MM.1S (cell line): ENCODE measurements around the gene RREB1.

Experiments
- DNase-seq: peaks from one replicate; pipeline ENCODE4 v3.0.0-alpha.2; 2015
- H2AFZ ChIP-seq: fragments of 300-600 bp; sonication (generic); 2 replicates; pipeline ENCODE4 v1.6.0; 2016; ENCODE audit warnings: antibody characterized with exemption, low read length
- H3F3A ChIP-seq: fragments of 300-600 bp; sonication (generic); 2 replicates; pipeline ENCODE4 v1.6.1; 2016; ENCODE audit warnings: mild to moderate bottlenecking, antibody characterized with exemption, low read length, moderate library complexity, mixed read lengths; ENCODE audit not compliant: insufficient read depth
- H3K27ac ChIP-seq: fragments of 300-600 bp; sonication (generic); 2 replicates; pipeline ENCODE4 v1.5.1; 2016; ENCODE audit warnings: mild to moderate bottlenecking, low read length
- H3K27me3 ChIP-seq: fragments of 300-600 bp; sonication (generic); replicated peaks from 2 replicates; pipeline ENCODE4 v1.6.0; 2016; ENCODE audit warnings: low read length; ENCODE audit not compliant: insufficient read depth
- H3K36me3 ChIP-seq: fragments of 300-600 bp; sonication (generic); replicated peaks from 2 replicates; pipeline ENCODE4 v1.6.1; 2016; ENCODE audit warnings: mild to moderate bottlenecking, low read length, mixed read lengths; ENCODE audit not compliant: insufficient read depth
- H3K4me1 ChIP-seq: fragments of 300-600 bp; sonication (generic); 2 replicates; pipeline ENCODE4 v1.6.1; 2016; ENCODE audit warnings: low read length, mixed read lengths
- H3K4me2 ChIP-seq: fragments of 300-600 bp; sonication (generic); 2 replicates; pipeline ENCODE4 v1.6.0; 2016; ENCODE audit warnings: low read depth, low read length
- H3K4me3 ChIP-seq: fragments of 300-600 bp; sonication (generic); 2 replicates; pipeline ENCODE4 v1.5.1; 2016; ENCODE audit warnings: low read length, mixed read lengths
- H3K79me2 ChIP-seq: fragments of 300-600 bp; sonication (generic); 2 replicates; pipeline ENCODE4 v1.6.1; 2016; ENCODE audit warnings: mixed run types, low read length, mixed read lengths
- H3K9ac ChIP-seq: fragments of 300-600 bp; sonication (generic); 2 replicates; pipeline ENCODE4 v1.6.1; 2016; ENCODE audit warnings: low read length, mixed read lengths
- H3K9me2 ChIP-seq: fragments of 300-600 bp; sonication (generic); replicated peaks from 2 replicates; pipeline ENCODE4 v1.6.1; 2016; ENCODE audit warnings: mild to moderate bottlenecking, low read length, mixed read lengths; ENCODE audit not compliant: insufficient read depth
- H3K9me3 ChIP-seq: fragments of 300-600 bp; sonication (generic); replicated peaks from 2 replicates; pipeline ENCODE4 v1.6.1; 2016; ENCODE audit warnings: mild to moderate bottlenecking, low read length, mixed read lengths; ENCODE audit not compliant: insufficient read depth
- H4K20me1 ChIP-seq: fragments of 300-600 bp; sonication (generic); 2 replicates; pipeline ENCODE4 v1.6.1; 2016; ENCODE audit warnings: mild to moderate bottlenecking, low read length, moderate library complexity, mixed read lengths; ENCODE audit not compliant: insufficient read depth
- EZH2 ChIP-seq: fragments of 300-600 bp; sonication (generic); optimal IDR thresholded peaks from 2 replicates; pipeline ENCODE3; 2017; ENCODE audit warnings: low read depth, mild to moderate bottlenecking, antibody characterized with exemption, low read length, mixed read lengths
- EZH2phosphoT487 ChIP-seq: fragments of 300-600 bp; sonication (generic); IDR thresholded peaks from 2 replicates; pipeline ENCODE4 v1.6.1; 2018; ENCODE audit warnings: antibody characterized with exemption, low read length
- TF ChIP-seq, protein P1 (sequence below): fragments of 300-600 bp; sonication (generic); IDR thresholded peaks from 2 replicates; pipeline ENCODE4 v1.5.1; 2016; ENCODE audit warnings: antibody characterized with exemption, low read length, mixed read lengths

Gene RREB1

DNA sequence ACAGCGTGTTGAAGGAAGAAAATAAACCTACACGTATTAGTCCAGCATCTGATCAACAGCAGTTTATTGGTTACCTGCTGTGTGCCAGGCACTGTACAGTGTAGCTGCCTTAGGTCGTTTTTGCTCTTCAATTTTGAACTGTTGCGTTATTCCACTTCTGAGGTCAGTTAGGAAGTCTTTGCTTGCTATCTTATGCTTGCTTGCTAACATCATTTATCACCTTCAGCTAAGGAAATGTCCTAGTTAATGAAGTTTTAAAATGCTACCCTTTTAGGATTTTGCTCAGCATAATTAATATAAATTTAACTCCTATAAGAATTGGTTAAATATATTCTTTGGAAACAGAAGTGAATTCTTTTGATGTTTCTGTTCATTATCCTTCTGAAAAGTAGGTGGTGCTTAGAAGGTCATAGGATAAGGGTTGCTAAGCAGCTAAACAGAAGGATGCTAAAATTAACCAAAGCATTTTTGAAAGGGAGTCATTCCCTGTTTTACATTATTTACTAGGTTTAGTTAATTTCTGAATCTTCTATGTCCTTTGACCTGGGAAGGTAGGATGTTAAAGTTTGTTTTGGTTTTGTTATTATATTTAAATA is 3.4 kb downstream of the RREB1 start:
- H3K4me2 ChIP-seq: no peak overlapping the region
- H2AFZ ChIP-seq: no peak overlapping the region
- H3K4me3 ChIP-seq: no peak overlapping the region
- H3K9me3 ChIP-seq: no peaks in the 10 kb centered on the region
- H3K36me3 ChIP-seq: no peaks in the 10 kb centered on the region
- no peaks in the 10 kb centered on the region for H3K9me2 ChIP-seq
- 0 out of 2 replicates have a peak, but pooled peaks cover 3% of the 10 kb centered on the region for H4K20me1 ChIP-seq
- no peak overlapping the region for H3K27ac ChIP-seq
- no peak for DNase-seq
- TF ChIP-seq, protein P1, sequence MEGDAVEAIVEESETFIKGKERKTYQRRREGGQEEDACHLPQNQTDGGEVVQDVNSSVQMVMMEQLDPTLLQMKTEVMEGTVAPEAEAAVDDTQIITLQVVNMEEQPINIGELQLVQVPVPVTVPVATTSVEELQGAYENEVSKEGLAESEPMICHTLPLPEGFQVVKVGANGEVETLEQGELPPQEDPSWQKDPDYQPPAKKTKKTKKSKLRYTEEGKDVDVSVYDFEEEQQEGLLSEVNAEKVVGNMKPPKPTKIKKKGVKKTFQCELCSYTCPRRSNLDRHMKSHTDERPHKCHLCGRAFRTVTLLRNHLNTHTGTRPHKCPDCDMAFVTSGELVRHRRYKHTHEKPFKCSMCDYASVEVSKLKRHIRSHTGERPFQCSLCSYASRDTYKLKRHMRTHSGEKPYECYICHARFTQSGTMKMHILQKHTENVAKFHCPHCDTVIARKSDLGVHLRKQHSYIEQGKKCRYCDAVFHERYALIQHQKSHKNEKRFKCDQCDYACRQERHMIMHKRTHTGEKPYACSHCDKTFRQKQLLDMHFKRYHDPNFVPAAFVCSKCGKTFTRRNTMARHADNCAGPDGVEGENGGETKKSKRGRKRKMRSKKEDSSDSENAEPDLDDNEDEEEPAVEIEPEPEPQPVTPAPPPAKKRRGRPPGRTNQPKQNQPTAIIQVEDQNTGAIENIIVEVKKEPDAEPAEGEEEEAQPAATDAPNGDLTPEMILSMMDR: no peak
- TF ChIP-seq EZH2: no peak
- no peak for TF ChIP-seq EZH2phosphoT487
- H3F3A ChIP-seq: peaks cover 8% of the 10 kb centered on the region
- peaks cover 81% of the 10 kb centered on the region for H3K79me2 ChIP-seq
- peaks cover 10% of the 10 kb centered on the region; the same call in 1 of the 2 replicates for H3K4me1 ChIP-seq
- H3K27me3 ChIP-seq: no peaks in the 10 kb centered on the region
- no peak overlapping the region for H3K9ac ChIP-seq

DNA sequence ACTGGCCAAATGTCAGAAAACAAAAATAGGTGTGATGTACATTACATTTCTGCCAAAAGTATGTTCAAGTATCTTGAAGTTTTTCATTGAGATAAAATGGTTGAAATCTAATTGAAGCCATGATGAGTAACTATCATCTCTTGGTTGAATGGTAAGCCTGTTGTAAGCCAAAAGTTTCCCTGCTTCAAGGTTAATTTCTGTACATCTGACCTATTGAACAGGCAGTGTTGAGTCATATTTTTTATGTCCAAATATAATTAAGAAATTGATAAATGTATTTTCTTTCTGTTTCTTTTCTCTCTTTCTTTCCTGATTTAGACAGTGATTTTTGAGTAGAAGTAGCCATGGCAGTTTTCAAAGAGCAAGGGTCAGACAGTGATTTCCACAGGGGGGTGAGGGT is 4.4 kb downstream of the RREB1 start:
- TF ChIP-seq EZH2: no peak
- TF ChIP-seq, protein P1: no peak
- no peak for TF ChIP-seq EZH2phosphoT487
- peaks cover 10% of the 10 kb centered on the region; the same call in 1 of the 2 replicates for H3K4me1 ChIP-seq
- no peak for DNase-seq
- H4K20me1 ChIP-seq: 0 out of 2 replicates have a peak, but pooled peaks cover 3% of the 10 kb centered on the region
- no peak overlapping the region for H3K4me2 ChIP-seq
- no peaks in the 10 kb centered on the region for H3K36me3 ChIP-seq
- no peaks in the 10 kb centered on the region for H3K9me2 ChIP-seq
- no peak overlapping the region for H3K4me3 ChIP-seq
- no peaks in the 10 kb centered on the region for H3K9me3 ChIP-seq
- no peaks in the 10 kb centered on the region for H3K27me3 ChIP-seq
- no peak overlapping the region for H3K9ac ChIP-seq
- peaks cover 91% of the 10 kb centered on the region for H3K79me2 ChIP-seq
- peaks cover 8% of the 10 kb centered on the region for H3F3A ChIP-seq
- H3K27ac ChIP-seq: no peak overlapping the region
- H2AFZ ChIP-seq: no peak overlapping the region

DNA sequence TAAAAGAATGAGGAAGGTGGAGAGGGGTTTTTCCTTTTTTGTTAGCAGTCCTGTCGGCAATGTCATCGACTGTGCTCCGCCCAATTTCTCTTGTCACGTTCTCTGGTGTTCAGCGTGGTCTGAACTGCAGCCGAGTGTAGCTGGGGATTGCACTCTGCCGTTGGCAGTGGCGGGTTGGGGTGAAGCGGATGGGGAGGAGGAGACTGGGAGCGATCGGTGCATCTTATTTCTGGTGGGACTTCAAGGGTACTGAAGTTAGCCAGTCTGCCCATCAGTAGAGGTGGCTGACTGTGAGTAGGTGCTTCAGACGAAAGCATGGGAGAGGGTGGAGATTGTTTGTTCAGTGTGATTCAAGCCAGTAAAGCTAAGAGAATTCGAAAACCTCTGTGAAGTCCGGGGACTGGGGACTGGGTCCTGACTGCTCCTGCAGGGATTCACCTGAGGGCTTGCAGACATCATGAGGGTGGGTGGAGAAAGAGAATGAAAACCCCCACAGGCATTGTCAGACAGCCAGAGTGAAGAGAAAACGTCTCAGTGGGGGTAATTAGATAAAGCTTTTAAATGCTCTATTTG is 5.1 kb downstream of the RREB1 start:
- DNase-seq: no peak
- TF ChIP-seq EZH2phosphoT487: no peak
- TF ChIP-seq, protein P1: no peak
- TF ChIP-seq EZH2: no peak
- Histone ChIP-seq H3F3A (peaks cover 8% of the 10 kb centered on the region), H2AFZ (no peak overlapping the region), H3K4me1 (peaks cover 10% of the 10 kb centered on the region; the same call in 1 of the 2 replicates), H4K20me1 (0 out of 2 replicates have a peak, but pooled peaks cover 3% of the 10 kb centered on the region), H3K9me3 (no peaks in the 10 kb centered on the region), H3K9ac (no peak overlapping the region), H3K36me3 (no peaks in the 10 kb centered on the region), H3K4me2 (no peak overlapping the region), H3K27me3 (no peaks in the 10 kb centered on the region), H3K4me3 (no peak overlapping the region), H3K27ac (no peak overlapping the region), H3K9me2 (no peaks in the 10 kb centered on the region), H3K79me2 (peaks cover 97% of the 10 kb centered on the region)
